ENCODE results near the gene PEX1. TPM values are rescaled to one million over a fixed set of nuclear protein-coding genes. Genes with fewer than 3 reads are reported as not detected.

The PEX1 gene
- total RNA-seq, 1 donor from 2014 or later, result 9.9 TPM

GRCh38 chr7:92523110-92523509 lies 5.2 kb downstream of the PEX1 start:
- H3K27me3 Mint-ChIP-seq (ENCODE audit: low read depth), result no peaks in the 10 kb centered on the region
- H3K4me3 Mint-ChIP-seq (ENCODE audit: unreplicated experiment), result no peak overlapping the region
- peaks cover 14% of the 10 kb centered on the region for H3K4me1 Mint-ChIP-seq (ENCODE audit: low read depth)
- DNase-seq (ENCODE audit: low spot score), result no peak
- no peak overlapping the region for H3K27ac Mint-ChIP-seq (ENCODE audit: unreplicated experiment)
- TF ChIP-seq, protein P1, sequence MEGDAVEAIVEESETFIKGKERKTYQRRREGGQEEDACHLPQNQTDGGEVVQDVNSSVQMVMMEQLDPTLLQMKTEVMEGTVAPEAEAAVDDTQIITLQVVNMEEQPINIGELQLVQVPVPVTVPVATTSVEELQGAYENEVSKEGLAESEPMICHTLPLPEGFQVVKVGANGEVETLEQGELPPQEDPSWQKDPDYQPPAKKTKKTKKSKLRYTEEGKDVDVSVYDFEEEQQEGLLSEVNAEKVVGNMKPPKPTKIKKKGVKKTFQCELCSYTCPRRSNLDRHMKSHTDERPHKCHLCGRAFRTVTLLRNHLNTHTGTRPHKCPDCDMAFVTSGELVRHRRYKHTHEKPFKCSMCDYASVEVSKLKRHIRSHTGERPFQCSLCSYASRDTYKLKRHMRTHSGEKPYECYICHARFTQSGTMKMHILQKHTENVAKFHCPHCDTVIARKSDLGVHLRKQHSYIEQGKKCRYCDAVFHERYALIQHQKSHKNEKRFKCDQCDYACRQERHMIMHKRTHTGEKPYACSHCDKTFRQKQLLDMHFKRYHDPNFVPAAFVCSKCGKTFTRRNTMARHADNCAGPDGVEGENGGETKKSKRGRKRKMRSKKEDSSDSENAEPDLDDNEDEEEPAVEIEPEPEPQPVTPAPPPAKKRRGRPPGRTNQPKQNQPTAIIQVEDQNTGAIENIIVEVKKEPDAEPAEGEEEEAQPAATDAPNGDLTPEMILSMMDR (IDR thresholded peaks at IDR 0.05), result no peak
- no peaks in the 10 kb centered on the region for H3K36me3 Mint-ChIP-seq (ENCODE audit: low read depth)
- no peaks in the 10 kb centered on the region for H3K9me3 Mint-ChIP-seq (ENCODE audit: low read depth)

- no peaks in the 10 kb centered on the region for H3K9me3 Mint-ChIP-seq (ENCODE audit: low read depth)
- H3K4me3 Mint-ChIP-seq (ENCODE audit: unreplicated experiment), result no peak overlapping the region
- no peak for DNase-seq (ENCODE audit: low spot score)
- H3K4me1 Mint-ChIP-seq (ENCODE audit: low read depth), result no peaks in the 10 kb centered on the region
- no peaks in the 10 kb centered on the region for H3K27me3 Mint-ChIP-seq (ENCODE audit: low read depth)
- no peak overlapping the region for H3K27ac Mint-ChIP-seq (ENCODE audit: unreplicated experiment)
- TF ChIP-seq, protein P1 (IDR thresholded peaks at IDR 0.05), result no peak
- H3K36me3 Mint-ChIP-seq (ENCODE audit: low read depth), result peaks cover 7% of the 10 kb centered on the region
Measured at GRCh38 chr7:92520024-92520423, 8.3 kb downstream of the PEX1 start.

DNA sequence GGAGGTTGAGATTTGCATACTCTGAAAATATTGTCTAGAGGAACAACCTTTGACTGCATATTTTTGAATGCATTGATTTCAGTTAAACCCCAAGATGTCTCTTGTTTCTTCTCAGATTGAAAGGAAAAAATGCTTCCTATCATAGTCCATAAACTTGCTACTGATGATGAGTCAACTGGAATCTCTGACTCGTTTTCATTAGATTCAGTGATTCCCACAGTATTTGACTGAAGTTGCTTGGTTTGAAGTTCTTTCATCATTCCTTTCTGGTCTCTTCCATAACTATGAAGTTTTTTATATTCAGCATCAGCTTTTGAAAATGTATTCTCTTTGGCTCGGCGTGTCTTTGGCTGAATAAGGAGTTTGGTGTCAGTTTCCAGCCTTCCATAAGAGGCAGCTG lies 10.7 kb downstream of the PEX1 start:
- Mint-ChIP-seq H3K36me3 (ENCODE audit: low read depth) (peaks cover 7% of the 10 kb centered on the region), H3K27ac (ENCODE audit: unreplicated experiment) (no peak overlapping the region), H3K9me3 (ENCODE audit: low read depth) (no peaks in the 10 kb centered on the region), H3K4me1 (ENCODE audit: low read depth) (no peaks in the 10 kb centered on the region), H3K4me3 (ENCODE audit: unreplicated experiment) (no peak overlapping the region), H3K27me3 (ENCODE audit: low read depth) (no peaks in the 10 kb centered on the region)
- TF ChIP-seq, protein P1 (IDR thresholded peaks at IDR 0.05), result no peak
- no peak for DNase-seq (ENCODE audit: low spot score)

- no peak for DNase-seq (ENCODE audit: low spot score)
- H3K27ac Mint-ChIP-seq (ENCODE audit: unreplicated experiment), result no peak overlapping the region
- no peak overlapping the region for H3K4me3 Mint-ChIP-seq (ENCODE audit: unreplicated experiment)
- no peaks in the 10 kb centered on the region for H3K4me1 Mint-ChIP-seq (ENCODE audit: low read depth)
- no peaks in the 10 kb centered on the region for H3K27me3 Mint-ChIP-seq (ENCODE audit: low read depth)
- H3K9me3 Mint-ChIP-seq (ENCODE audit: low read depth), result no peaks in the 10 kb centered on the region
- H3K36me3 Mint-ChIP-seq (ENCODE audit: low read depth), result peaks cover 10% of the 10 kb centered on the region
- TF ChIP-seq, protein P1 (IDR thresholded peaks at IDR 0.05), result no peak
Measured at GRCh38 chr7:92513167-92513902, 15.0 kb downstream of the PEX1 start.

- Mint-ChIP-seq H3K36me3 (ENCODE audit: low read depth) (peaks cover 12% of the 10 kb centered on the region), H3K27ac (ENCODE audit: unreplicated experiment) (no peak overlapping the region), H3K9me3 (ENCODE audit: low read depth) (no peaks in the 10 kb centered on the region), H3K27me3 (ENCODE audit: low read depth) (no peaks in the 10 kb centered on the region), H3K4me3 (ENCODE audit: unreplicated experiment) (no peak overlapping the region), H3K4me1 (ENCODE audit: low read depth) (no peaks in the 10 kb centered on the region)
- no peak for DNase-seq (ENCODE audit: low spot score)
- TF ChIP-seq, protein P1 (IDR thresholded peaks at IDR 0.05), result no peak
Measured at GRCh38 chr7:92508946-92509345, 19.4 kb downstream of the PEX1 start.

Measured in chondrocyte (in vitro differentiated cells).